Transverse colon (tissue), 4 donors: ENCODE results near the gene JAKMIP1. TPM values are rescaled to one million over a fixed set of nuclear protein-coding genes. Genes with fewer than 3 reads are reported as not detected.

Experiments used
- DNase-seq: peaks from one replicate; pipeline ENCODE4 v3.0.0-alpha.2; 2019
- H3K27ac ChIP-seq, 4 donors: fragments of 200-600 bp; sonication (generic); 2 replicates each; pipeline ENCODE4 v1.5.1; 2016 to 2018; ENCODE audit warnings: inconsistent platforms in 4 of 4
- H3K27me3 ChIP-seq: fragments of 200-600 bp; sonication (generic); 2 replicates; pipeline ENCODE4 v1.5.1; 2017; ENCODE audit warnings: inconsistent platforms
- H3K36me3 ChIP-seq, 4 donors: fragments of 200-600 bp; sonication (generic); 2 replicates each; pipeline ENCODE4 v1.5.1; 2017 to 2019; ENCODE audit warnings: inconsistent platforms in 4 of 4
- H3K4me1 ChIP-seq, 4 donors: fragments of 200-600 bp; sonication (generic); 2 replicates each; pipeline ENCODE4 v1.5.1; 2017 to 2020; ENCODE audit warnings: inconsistent platforms in 4 of 4
- H3K4me3 ChIP-seq, 4 donors: fragments of 200-600 bp; sonication (generic); 1 replicate in 1 of 4; 2 replicates in 3 of 4; pipeline versions ENCODE4 v1.5.1 to v1.6.1; 2017 to 2019; ENCODE audit warnings: inconsistent platforms in 4 of 4
- H3K9me3 ChIP-seq, 2 donors: fragments of 200-600 bp; sonication (generic); 2 replicates each; pipeline ENCODE4 v1.5.1; 2017 to 2019; ENCODE audit warnings: inconsistent platforms in 2 of 2
- EP300 ChIP-seq: sonication (generic); formaldehyde crosslinking; IDR thresholded peaks from one replicate; pipeline ENCODE4 v1.6.1; 2017; ENCODE audit warnings: antibody characterized with exemption, low read depth
- POLR2A ChIP-seq: fragments of 450-650 bp; IDR thresholded peaks from one replicate; pipeline ENCODE4 v1.6.1; 2016; ENCODE audit warnings: antibody characterized with exemption, mild to moderate bottlenecking, moderate library complexity
- POLR2AphosphoS5 ChIP-seq, 3 donors: sonication (generic); formaldehyde crosslinking; IDR thresholded peaks; one replicate each; pipeline ENCODE4 v1.6.1; 2016; ENCODE audit warnings: antibody characterized with exemption in 3 of 3
- WGBS, 2 donors: methylation state at CpG; one replicate each; pipeline ENCODE4 v1.1.5; 2018; ENCODE audit warnings: low coverage in 1 of 2; 5-methylcytosine and 5-hydroxymethylcytosine counted together
- in situ Hi-C, 4 donors: fragments of 200-750 bp; cut with MboI; loops; one replicate each; pipeline versions ENCODE4 v1.15.0 to v1.15.1; 2017; ENCODE audit warnings: low sequenced_read_pairs in 3 of 4, low pct_ligation_motif_present in 1 of 4, low pct_unique_long_range_greater_than_20kb in 1 of 4
- intact Hi-C: fragments of 100-400 bp; cut with DNase I; formaldehyde crosslinking; loops from one replicate; pipeline ENCODE4 v1.15.1; 2023; ENCODE audit warnings: low total_unique reads
- total RNA-seq, 4 donors: library from RNA; depleted of rRNA; stranded (reverse); fragments of >200 nt; gene quantifications; one replicate each; pipeline ENCODE4 v1.1.0, GENCODE V29; 2016
- TF ChIP-seq, protein P1 (sequence below), 5 experiments: fragments of 200-600 bp in 3 of 5; fragments of 450-650 bp in 2 of 5; sonication (generic) in 3 of 5; IDR thresholded peaks; 1 replicate in 2 of 5; 2 replicates in 3 of 5; pipeline ENCODE4 v1.5.1; 2016 to 2017; ENCODE audit warnings: antibody characterized with exemption in 5 of 5, inconsistent platforms in 3 of 5, mild to moderate bottlenecking in 2 of 5, moderate library complexity in 1 of 5

Gene JAKMIP1
- total RNA-seq, 4 donors from 2014 or later = 1.2 to 1.7 TPM; not detected in 2

- Histone ChIP-seq H3K9me3 (no peaks in the 10 kb centered on the region), H3K36me3 (no peaks in the 10 kb centered on the region), H3K4me3 (no peak overlapping the region), H3K4me1 (no peaks in the 10 kb centered on the region), H3K27me3 (peaks cover 7% of the 10 kb centered on the region), H3K27ac (no peak overlapping the region)
- DNase-seq = no peak
- TF ChIP-seq EP300 = no peak
- no peak for TF ChIP-seq POLR2AphosphoS5 (IDR thresholded peaks at IDR 0.05)
- TF ChIP-seq POLR2A = no peak
- TF ChIP-seq, protein P1, sequence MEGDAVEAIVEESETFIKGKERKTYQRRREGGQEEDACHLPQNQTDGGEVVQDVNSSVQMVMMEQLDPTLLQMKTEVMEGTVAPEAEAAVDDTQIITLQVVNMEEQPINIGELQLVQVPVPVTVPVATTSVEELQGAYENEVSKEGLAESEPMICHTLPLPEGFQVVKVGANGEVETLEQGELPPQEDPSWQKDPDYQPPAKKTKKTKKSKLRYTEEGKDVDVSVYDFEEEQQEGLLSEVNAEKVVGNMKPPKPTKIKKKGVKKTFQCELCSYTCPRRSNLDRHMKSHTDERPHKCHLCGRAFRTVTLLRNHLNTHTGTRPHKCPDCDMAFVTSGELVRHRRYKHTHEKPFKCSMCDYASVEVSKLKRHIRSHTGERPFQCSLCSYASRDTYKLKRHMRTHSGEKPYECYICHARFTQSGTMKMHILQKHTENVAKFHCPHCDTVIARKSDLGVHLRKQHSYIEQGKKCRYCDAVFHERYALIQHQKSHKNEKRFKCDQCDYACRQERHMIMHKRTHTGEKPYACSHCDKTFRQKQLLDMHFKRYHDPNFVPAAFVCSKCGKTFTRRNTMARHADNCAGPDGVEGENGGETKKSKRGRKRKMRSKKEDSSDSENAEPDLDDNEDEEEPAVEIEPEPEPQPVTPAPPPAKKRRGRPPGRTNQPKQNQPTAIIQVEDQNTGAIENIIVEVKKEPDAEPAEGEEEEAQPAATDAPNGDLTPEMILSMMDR (IDR thresholded peaks at IDR 0.05) = no peak
- in situ Hi-C loops (no loop called here), intact Hi-C loops (no loop called here)
- 67 to 85% methylated on average over 5 to 10 of the region's 10 CpGs for WGBS, 2 donors
Observed at GRCh38 chr4:6023731-6024130, 176.6 kb downstream of the JAKMIP1 start.

DNA sequence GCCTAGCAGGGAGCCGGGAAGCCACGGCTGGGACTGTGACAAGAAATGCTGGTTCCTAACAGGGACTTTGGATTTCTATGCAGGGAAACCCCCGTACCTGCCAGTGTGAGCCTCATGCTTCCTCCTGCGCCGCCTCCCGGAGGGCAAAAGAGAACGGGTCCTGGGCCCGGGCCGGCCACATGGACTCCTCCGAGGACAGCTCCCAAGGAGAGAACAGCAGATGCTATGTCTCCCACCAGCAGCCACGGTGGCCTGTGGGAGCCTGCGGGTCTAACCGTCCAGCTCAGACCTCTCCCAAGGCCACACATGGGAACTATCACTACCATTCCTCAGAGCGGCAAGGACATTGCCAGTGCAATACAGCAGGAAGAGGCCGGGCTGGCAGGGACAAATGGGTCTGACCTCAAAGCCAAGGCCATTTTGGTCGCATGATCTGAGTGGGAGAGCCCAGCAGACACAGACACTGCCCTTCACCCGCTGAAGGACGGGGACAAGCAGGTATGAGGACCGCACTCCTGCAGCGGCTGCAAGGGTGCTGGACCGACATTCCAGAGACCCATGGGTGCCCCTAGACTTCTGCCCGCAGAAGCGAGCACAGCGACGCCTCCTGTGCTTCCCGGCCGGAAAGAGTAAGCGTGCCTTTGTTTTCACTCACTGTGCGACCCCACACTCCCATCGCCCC lies 177.6 kb downstream of the JAKMIP1 start:
- Histone ChIP-seq H3K9me3 (no peaks in the 10 kb centered on the region), H3K27me3 (peaks cover 7% of the 10 kb centered on the region), H3K4me1 (no peaks in the 10 kb centered on the region), H3K36me3 (no peaks in the 10 kb centered on the region), H3K4me3 (no peak overlapping the region), H3K27ac (no peak overlapping the region)
- WGBS, 2 donors = 89% methylated on average over 29 of the region's 30 CpGs; no CpG with 5 or more reads in 1 of the 2 donors
- intact Hi-C loops (no loop called here), in situ Hi-C loops (no loop called here)
- no peak for TF ChIP-seq POLR2AphosphoS5 (IDR thresholded peaks at IDR 0.05)
- no peak for TF ChIP-seq EP300
- no peak for TF ChIP-seq POLR2A
- TF ChIP-seq, protein P1 (IDR thresholded peaks at IDR 0.05) = no peak
- no peak for DNase-seq

GRCh38 chr4:6021831-6022606 lies 178.3 kb downstream of the JAKMIP1 start:
- no peak for DNase-seq
- TF ChIP-seq EP300 (no peak), POLR2A (no peak), POLR2AphosphoS5 (IDR thresholded peaks at IDR 0.05) (no peak)
- TF ChIP-seq, protein P1 (IDR thresholded peaks at IDR 0.05) = no peak
- intact Hi-C loops = no loop called here
- Histone ChIP-seq H3K27ac (no peak overlapping the region), H3K36me3 (no peaks in the 10 kb centered on the region), H3K4me3 (no peak overlapping the region), H3K27me3 (peaks cover 7% of the 10 kb centered on the region), H3K4me1 (no peaks in the 10 kb centered on the region), H3K9me3 (no peaks in the 10 kb centered on the region)
- in situ Hi-C loops = no loop called here
- WGBS, 2 donors = 80 to 81% methylated on average over 4 to 20 of the region's 20 CpGs

GRCh38 chr4:6020613-6021012 lies 179.7 kb downstream of the JAKMIP1 start:
- in situ Hi-C loops (no loop called here), intact Hi-C loops (no loop called here)
- whole genome bisulfite sequencing, 2 donors = 86% methylated on average over 8 of the region's 8 CpGs; no CpG with 5 or more reads in 1 of the 2 donors
- H3K27me3 ChIP-seq = peaks cover 7% of the 10 kb centered on the region
- no peaks in the 10 kb centered on the region for H3K4me1 ChIP-seq
- H3K36me3 ChIP-seq = no peaks in the 10 kb centered on the region
- DNase-seq = no peak
- TF ChIP-seq POLR2AphosphoS5 (IDR thresholded peaks at IDR 0.05) = no peak
- TF ChIP-seq, protein P1 (IDR thresholded peaks at IDR 0.05) = no peak
- no peak for TF ChIP-seq POLR2A
- TF ChIP-seq EP300 = no peak
- H3K27ac ChIP-seq = no peak overlapping the region
- no peaks in the 10 kb centered on the region for H3K9me3 ChIP-seq
- H3K4me3 ChIP-seq = no peak overlapping the region
